Stimulated activated CD4-positive, alpha-beta T cell treated with anti-CD3 and anti-CD28 coated beads, Interleukin-12 subunit alpha, Interleukin-12 subunit beta, amount 100 ng/mL, for 4 hours (primary cell): ENCODE data around the gene C22orf39.

Experiments used
- DNase-seq: peaks from one replicate; pipeline ENCODE4 v3.0.0-alpha.2; 2020

Gene C22orf39

DNA sequence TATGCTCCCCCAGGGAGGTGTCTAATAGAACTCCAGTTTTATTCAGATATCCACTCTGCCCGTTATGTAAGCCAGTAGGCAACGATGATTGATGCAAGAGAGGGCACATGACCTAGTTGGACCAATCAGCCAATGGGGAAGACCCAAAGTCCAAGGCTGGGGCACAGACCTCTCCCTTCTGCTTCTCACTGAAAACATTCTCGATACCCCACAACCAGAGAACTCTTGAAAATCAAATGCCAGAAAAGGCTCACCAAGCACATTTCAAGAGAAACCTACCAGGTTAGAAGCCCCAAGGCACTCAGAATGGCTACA is 23.4 kb downstream of the C22orf39 start:
- no peak for DNase-seq

DNA sequence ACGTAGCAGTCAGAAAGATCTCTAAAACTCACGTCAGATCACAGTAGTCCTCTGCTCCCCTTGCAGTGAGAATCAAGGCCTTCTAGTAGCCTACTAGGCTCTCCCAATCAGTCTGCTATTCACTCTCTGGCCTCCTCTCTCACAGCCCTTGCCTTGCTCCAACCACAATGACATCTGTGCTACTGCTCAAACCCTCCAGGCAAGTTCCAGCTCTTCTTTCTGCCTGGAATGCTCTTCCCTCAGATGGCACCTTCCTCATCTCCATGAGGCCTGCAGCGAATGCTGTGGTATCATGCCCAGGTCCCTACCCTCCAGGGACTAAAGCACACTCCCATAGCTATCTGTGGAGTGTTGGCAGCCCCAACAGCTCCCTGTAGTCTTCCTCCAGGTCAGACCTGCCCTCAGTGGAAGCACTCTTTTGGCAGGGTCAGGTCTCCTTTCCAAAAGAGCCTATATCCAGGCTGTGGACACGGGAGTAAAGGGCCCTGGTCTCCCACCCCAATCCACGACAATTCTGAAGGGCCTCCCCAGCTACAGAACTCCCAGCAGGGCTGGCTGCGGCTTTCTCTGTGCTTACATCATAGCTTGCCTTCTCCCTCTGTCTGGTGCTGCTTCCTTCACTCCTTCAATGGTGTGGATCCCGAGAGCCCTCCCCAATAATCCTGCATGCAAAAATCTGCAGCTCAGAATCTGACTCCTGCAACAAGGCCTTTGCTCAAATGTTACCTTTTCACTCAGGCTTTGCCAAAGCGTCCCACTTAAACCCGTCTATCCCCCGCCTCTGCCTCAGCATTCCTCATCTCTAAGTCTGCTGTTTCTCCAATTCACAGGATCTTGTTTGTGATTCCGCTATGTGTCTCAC is 24.8 kb downstream of the C22orf39 start:
- no peak for DNase-seq

DNA sequence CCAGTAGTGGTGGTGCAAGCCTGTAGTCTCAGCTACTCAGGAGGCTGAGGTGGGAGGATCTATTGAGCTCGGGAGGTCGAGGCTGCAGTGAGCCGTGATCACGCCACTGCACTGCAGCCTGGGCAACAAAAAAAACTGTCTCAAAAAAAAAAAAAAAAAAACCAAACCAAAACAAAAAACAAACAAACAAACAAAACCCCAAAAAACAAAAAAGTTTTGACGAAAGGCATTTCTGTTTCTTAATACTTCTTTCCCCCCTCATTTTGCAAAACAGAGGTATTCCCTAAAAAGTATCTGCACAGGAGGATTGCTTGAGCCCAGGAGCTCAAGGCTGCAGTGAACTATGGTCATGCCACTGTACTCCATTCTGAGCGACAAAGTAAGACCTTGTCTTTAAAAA is 27.2 kb downstream of the C22orf39 start:
- no peak for DNase-seq

DNA sequence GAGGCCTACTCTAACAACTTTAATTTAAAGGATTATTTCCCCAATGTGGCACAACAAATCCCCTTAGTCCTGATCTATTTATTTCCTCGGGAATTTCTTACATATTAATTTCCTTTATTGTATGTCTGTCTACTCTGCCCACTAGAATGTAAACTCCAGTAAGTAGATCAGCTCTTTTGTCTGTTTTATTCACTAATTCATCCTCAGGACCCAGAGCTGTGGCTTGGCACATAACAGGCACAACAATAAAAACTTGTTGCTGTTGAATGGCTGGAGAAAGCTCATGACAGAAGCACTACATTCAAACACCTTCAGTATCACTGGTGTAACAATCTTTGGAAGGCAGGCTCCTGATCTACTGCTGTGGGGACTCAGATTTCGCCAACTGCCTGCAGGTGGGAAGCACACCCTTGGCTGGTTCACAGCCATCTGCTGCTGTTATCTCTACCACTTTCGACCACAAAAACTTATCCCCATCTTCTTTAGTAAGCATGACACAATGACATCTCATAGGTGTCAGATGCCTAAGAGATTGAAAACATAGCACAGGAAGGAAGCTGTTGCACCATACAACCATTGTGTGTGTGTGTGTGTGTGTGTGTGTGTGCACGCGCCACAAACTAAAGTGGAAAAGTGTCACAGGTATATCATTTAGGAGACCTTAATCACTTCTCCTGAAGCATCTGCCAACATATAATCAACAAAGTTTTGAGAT is 27.9 kb downstream of the C22orf39 start:
- DNase-seq, result peak; percentile 23

DNA sequence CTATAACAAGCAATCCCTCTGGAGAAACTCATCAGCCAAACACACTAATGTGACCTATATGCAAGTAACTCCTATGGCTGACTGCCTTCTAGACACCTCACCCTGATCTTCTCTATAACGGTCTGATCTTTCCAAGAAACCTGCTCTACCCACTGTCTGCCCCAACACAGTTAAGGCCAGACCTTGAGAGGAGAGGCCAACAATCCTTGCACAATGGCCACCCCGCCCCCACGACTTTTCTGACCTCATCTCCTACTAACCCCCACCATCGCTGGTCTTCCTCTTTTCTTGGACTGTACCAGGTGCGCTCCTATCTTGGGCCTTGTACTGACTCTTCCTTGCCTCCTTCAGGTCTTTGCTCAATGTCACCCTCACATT is 28.4 kb downstream of the C22orf39 start:
- no peak for DNase-seq

DNA sequence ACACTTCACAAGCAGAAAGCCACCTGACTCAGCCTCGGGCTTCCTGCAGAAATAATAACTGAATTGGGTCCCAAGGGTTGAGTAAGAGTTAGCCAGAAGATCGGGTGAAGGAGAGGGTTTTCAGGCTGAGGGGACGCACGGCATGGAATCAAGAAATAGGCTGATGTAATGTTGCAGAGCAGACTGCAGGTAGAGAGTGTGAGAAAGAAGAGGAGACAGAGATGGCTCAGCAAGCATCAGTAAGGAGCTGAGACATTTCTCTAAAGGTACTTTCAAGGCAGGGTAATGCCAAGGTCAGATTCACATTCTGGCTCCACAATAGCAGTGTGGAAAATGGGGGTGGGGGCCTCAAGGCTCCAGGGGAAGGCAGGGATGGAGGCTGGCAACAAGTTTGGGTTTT is 34.6 kb downstream of the C22orf39 start:
- DNase-seq, result no peak

DNA sequence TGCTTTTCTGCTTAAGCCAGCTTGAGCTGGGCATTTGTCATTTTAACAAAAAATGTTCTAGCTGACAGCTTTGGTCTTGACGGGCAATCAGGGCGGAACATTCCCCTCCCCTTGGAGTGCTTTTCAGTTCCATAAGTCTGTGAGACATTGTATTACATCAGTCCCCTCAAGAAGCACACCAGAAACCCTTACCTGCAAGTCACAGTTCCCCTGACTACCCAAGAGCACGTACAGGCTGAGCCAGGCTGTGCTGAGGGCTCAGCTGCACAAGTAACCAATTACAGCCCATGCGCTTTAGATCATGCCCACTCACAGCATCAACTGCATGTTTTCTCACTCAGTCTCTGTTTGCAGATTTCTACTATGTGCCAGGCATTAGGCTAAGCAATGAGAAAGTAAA is 35.0 kb downstream of the C22orf39 start:
- DNase-seq, result no peak

DNA sequence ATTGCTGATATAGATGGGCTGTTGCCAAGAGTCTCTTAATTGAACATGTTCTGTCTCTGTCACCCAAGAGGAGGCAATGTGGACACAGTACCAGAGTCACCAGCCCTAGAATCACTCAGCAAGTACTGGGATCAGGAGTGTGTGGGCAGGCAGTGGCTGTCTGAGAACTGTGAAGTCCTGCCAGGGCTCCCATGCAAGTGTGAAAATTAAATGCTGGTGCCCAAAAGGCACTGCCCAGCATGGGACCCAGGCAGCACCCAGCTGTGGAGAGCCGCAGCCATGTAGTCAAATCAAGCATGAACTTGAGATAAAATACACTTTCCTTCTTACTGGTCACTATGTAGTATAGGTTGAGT is 35.8 kb downstream of the C22orf39 start:
- no peak for DNase-seq

DNA sequence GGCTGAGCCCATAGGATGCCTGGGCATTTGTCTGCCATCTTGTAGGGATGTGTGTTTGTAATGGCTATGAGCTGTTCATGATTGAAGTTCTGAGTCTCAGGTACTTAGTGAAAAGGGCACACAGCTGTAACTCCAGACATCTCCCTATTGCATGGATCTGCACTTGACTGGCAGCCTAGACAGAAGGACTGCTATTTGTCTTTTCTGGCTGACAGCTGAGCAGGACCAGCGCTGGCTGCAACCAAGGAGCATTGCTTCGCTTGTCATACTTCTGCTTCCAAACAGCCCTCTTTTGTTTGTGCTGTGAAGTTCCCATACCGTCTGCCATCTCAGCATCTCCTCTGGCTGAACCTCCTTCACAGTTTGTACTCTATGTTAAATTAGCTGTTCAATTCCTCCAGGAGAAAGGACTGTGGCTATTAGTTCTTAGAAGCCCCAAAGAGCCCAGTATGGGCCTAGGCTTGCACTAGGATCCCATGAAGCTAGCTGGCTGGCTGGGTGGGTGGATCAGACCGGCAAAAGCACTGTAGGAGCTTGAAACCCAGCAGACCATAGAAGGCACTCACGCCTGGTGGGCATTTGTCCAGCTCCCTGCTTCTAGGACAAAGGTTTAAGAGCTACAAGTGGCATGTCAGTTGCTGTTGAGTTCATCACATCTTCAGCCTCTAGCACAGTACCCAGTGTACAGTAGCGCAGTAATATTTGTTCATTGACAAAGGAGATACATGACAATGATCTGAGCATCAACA is 36.4 kb downstream of the C22orf39 start:
- no peak for DNase-seq

DNA sequence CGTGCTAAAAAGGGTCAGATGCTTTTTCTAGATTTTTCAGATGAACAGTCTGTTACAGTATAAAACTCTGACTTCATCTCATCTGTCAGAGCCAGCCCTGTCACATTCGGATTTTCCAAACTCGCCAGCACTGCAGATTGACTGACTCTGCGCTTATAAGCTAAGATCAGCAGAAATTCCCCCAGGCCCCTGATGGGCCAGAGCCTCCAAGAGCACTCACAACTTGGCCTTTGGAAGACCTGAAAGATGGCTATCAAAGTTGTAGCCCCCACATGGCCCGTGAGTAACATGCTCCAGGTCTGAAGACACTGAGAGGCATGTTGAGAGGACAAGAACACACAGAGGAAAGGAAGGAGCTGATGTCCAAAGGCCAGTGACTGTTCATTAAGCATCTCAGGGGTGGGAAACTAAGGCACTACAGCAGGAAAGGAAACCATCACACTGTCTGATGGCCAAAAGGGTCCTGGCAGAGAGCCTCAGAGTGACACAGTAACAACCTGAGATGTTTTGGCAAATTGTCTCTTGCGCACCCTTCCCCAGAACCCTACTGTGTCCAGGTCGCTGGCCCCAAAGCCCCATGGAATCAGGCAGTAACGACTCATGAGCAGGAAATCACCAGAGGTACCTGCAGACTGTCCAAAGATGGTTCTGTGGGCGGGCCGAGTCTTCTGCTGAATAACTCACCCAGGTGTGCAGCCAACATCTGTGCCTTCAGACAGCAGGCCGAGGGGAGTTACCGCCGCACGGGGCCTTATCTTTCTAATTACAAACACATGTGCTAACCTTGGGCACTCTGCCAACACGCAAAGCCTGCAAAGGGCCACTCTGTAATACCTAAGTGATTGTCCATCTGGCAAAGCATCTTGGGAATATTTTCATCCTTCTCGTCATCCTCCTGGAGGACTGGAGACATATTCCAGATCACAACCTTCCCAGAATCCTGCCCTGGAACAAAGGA is 39.6 kb downstream of the C22orf39 start:
- no peak for DNase-seq

DNA sequence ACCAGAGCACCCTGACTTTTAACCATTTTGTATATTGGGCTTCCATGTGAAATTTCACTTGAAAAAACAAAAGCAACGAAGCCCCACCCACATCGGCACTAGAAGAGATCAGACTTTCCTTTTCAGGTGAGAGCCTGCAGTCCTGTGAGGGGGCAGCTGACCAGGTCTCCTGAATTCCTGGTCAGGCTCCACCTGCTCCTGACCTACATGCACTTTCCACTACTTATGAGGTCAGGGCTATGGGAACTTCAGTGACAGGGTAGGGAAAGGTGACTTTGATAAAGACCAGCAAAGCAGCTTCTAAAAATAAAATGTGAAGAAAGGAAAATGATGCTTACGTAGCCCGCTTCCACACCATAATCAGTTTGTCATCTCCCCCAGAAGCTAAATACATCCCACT is 40.7 kb downstream of the C22orf39 start:
- no peak for DNase-seq

DNA sequence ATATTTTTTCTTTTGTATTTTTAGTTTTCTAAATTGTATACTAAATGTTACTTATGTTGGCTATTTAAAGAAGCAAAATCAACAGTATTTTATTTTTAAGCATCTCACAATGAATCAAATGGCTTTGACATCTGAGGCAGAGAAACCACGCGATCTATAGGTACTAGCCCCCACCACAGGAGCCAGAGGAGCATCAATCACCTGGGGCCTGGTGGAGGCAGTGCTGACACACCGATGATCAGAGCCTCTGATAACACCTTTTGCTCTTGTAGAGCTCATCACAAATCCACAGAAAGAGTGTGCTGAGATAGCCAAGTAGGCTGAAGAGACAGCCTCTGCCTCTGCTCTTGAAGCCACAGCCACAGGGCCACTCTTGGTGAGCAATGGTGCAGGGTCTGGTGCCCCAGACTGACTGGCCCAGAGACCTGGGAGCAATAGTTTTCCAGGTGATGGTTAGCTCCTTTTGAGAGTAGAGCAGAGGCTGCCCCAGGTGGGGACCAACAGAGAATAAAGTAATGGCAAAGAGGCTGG is 41.2 kb downstream of the C22orf39 start:
- DNase-seq, result no peak

DNA sequence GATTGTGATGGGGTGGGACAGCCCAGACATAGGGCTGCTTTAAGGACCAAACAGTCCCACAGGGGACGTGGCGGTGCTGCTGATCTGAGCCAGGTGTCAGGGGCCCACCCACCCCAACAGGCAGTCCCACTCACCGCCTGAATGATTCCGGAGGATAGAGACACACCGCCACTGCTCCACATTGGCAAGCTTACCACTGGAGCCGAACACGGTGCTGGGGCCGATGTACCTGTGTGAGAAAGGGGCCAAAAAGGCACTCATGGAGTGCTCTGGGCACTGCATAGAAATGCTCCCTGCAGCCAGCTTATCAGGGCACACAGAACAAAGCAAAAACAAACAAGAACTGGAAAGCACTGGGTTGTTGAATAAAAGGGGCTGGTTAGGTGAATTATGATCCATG is 41.9 kb downstream of the C22orf39 start:
- DNase-seq, result no peak

DNA sequence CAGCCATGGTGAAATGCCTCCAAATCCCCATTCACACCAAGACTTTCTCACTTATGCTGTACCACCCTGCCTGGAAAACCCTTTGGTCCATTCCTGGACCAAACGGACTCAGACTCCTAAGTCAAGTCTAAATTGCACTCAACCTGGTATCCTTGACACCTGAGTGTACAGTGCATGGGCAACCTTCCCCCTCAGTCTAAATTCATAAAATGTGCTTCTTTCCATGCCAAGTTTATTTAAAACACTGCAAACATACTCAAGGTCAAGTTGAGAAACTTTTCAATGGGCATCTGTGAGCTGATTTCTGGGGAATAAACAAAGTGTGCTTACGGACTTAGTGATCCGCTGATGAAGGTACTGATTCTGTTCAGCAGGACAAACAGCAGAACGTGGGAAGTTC is 42.4 kb downstream of the C22orf39 start:
- no peak for DNase-seq

DNA sequence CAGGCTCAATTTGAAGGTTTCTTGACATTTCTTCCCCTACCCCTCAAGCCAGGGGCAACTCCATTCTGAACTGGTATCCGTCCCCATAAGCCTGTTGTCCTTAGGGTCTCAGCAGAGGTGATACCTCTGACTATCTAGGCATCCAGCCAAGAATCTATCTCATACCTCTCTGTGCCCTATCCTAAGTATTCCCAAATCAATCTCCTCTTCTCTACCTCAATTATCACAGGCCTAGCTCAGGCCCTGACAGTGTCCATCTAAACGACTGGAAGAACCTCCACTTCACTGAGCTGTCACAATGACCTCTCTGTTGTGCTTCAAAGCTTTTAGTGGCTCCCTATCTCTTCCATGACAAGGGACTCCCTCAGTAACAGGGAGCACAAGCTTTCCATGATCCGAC is 42.8 kb downstream of the C22orf39 start:
- DNase-seq, result no peak

DNA sequence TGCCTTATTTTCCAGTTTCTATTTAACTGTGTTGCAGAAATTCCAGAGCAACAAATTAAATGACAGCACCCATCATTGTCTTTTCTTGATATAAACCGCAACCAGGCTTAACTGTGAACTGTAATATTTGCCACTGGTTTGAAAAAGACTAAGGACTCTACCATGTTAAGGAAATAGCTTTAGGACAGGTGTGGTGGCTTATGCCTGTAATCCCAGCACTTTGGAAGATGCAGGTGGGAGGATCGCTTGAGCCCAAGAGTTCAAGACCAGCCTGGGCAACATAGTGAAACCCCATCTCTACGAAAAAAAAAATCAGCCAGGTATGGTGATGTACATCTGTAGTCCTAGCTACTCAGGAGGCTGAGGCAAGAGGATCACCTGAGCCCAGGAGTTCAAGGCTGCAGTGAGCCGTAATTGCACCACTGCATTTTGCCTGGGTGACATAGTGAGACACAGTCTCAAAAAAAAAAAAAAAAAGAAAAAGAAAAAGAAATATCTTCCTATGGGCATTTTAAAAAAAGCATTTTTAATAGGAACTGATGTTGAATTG is 44.8 kb downstream of the C22orf39 start:
- DNase-seq, result no peak

DNA sequence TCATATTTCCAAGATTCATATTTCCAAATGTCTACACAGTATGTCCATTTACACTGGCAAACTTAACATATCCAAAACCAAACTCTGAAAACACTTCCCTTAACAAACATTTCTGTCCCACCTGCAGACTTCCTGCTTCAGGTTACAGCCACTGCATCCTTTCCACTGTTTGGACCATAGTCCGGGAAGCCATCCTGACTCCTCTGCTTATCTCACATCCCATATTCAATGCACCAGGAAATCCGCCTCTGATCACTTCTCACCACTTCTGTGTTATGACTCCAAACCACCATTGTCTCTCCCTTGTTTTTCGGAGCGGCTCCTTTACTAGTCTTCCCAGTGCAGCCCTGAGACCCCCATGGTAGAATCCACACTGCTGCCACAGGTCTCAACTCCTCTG is 46.0 kb downstream of the C22orf39 start:
- DNase-seq, result no peak

DNA sequence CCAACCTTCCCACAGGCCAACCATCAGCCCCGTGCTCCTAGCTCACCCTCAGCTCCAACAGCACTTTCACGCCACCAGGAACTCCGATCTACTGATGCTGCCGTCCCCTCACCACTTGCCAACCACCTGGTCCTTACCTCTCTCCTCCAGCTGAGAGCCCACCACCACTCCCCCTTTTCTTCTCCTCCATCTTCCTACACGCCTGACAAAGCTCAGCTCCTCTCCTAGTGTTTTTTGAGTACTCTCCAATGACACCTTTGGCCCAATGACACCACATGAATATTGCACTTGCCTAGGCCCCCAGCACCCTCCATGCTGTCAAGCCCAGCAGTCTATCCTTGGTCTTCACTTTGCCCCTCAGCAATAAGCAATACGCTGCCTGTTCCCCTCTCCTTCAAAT is 46.6 kb downstream of the C22orf39 start:
- no peak for DNase-seq

DNA sequence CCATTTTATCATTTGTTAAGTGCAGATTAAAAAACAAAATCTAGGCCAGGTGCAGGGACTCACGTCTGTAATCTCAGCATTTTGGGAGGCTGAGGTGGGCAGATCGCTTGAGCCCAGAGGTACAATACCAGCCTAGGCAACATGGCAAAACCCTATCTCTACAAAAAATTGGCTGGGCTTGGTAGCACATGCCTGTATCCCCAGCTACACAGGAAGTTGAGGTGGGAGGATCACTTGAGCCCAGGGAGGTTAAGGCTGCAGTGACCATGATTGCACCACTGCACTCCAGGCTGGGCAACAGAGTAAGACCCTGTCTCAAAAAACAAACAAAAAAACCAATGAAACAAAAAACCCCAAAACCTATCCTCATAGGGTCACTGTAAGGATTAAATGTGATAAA is 48.9 kb downstream of the C22orf39 start:
- DNase-seq, result no peak

DNA sequence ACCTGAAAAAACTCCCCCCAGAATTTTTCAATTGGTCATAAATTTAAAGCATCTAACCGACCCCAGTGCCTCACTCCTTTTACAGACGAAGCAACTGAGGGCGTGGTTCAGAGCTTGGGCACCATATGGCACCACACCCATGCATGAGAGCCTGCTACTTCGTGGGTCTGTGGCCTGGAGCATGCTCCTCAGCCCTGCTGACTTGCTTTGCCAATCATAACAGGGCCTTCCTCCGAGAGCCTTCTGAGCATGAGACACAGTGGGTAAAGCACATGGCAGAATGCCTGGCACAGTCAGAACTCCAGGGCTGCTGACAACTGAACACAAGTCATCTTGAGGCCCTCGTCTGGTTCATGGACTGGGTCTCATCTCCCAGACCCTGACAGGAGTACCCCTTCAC is 49.3 kb downstream of the C22orf39 start:
- no peak for DNase-seq

DNA sequence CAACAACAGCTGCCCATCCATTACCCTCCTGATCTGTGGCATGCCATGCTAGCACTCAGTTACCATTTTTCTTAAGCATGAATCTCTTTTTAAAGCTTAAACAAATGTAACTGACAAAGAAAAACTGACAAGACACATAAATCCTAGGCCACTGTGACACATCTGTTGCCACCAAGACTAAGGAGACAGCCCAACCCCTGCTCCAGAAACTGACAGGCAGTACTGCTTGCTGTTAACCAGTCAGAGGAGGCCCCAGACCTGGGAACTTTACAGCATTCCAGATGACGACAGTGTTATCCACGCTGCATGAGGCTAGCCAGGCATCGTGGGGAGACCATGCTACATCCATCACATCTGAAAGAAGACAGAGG is 49.8 kb downstream of the C22orf39 start:
- DNase-seq, result no peak
